NCI-H524 treated with DMSO at 0.1 percent for 48 hours (cell line): Measurements from ENCODE around the gene MX1.

ENCODE experiments used
- DNase-seq: peaks from one replicate; lab custom pipeline; 2025; lab: John Stamatoyannopoulos, UW

MX1 gene

GRCh38 chr21:41491412-41491811 lies 65.4 kb downstream of the MX1 start:
- DNase-seq: no peak

- no peak for DNase-seq
These were observed 68.2 kb downstream of the MX1 start for GRCh38 chr21:41494242-41494641.

DNA sequence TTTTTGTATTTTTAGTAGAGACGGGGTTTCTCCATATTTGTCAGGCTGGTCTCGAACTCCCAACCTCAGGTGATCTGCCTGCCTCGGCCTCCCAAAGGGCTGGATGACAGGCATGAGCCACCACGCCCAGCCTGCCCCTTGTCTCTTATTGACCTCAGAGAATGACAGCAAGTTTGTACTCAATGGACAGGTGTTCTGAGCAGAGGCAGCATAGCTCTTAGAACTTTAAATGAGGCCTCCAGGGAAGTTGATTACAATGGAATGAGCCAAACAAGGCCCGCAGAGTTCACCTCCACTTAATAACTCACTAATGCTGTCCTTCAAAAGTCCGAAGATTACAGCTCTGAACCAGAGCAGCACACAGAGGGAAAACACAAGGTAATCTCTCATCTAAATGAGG lies 71.0 kb downstream of the MX1 start:
- DNase-seq: no peak

DNA sequence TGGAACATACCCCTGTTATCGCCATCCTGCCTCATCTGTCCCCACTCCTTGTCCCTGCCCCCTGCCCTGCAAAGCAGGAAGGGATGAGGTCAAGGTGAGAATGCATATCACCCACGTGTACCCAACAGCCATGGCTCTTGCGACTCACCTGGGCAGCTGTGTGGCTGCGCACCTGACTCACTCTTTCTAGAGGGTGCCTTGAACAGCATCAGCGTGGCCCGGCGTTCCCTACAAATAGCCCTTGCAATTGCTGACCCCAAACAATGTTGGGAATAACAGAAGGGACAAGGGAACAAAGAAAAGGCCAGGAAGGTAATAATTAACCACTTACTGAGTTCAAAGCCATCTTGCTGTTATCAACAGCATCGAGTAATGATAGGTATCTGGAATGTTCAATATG lies 71.7 kb downstream of the MX1 start:
- DNase-seq: no peak

GRCh38 chr21:41499920-41500319 lies 73.9 kb downstream of the MX1 start:
- DNase-seq: no peak

- DNase-seq: no peak
These were observed 74.3 kb downstream of the MX1 start for GRCh38 chr21:41500363-41500762.

GRCh38 chr21:41500931-41501381 lies 74.9 kb downstream of the MX1 start:
- DNase-seq: no peak

DNA sequence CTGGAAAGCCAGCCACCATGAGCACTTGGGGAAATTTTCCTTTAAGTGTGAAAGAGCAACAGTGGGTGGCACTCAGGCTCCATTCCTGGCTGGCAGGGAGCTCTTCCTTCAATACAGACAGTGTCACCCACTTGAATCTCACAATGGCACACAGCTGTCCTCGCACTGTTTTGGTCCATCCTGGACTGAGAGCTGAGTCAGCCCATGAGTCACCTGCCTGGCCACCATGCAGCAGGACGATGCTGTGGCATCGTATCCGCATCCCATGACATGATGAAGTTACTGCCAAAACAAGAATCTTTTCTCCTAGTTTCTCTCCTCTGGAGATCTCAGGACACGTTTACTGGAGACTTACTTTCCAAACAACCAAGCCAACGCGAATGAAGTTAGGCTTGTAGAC lies 75.9 kb downstream of the MX1 start:
- no peak for DNase-seq

DNA sequence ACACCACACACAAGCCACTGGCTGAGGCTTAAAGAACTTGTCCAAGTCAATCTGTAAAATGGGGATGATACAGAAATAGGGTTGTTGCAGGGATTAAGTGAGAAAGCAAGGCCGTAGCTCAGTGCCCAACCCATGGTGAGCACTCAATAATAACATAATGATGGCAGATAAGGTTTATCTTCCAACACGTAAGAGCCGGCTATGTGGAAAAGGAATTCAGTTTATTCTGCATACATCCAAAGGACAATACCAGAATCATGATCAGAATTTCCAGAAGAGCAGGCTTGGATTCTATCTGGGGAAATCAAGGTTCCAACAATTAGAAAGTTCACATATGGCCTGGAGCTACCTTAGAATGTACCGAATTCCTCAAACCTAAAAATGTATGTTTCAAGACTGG lies 77.3 kb downstream of the MX1 start:
- no peak for DNase-seq

DNA sequence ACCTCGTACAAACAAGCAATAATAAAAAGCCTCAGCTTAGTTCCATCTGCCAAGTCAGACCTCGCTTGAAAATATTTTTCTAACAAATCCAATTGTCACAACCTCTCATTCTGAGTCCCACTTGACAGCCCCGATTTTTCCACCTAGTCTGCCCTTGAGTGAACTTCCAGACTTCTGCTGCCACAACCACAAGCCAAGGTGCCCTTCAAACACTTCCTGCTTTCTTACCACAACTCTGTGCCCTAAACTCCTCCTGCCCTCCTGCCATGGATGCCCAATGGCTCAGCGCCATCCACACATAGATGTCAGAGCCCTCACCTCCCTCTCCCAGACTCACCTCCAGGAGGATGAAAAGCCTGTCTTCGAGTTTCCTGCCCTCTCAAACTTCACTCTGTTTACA lies 78.0 kb downstream of the MX1 start:
- no peak for DNase-seq

GRCh38 chr21:41506005-41506594 lies 80.1 kb downstream of the MX1 start:
- no peak for DNase-seq

GRCh38 chr21:41506611-41507520 lies 80.8 kb downstream of the MX1 start:
- DNase-seq: no peak

- DNase-seq: no peak
These were observed 81.7 kb downstream of the MX1 start, which contains the start of gene TMPRSS2 for GRCh38 chr21:41507521-41508414. TMPRSS2 (minus strand) TSS chr21:41508158; CDS start chr21:41498133, 10,025 bp downstream.

DNA sequence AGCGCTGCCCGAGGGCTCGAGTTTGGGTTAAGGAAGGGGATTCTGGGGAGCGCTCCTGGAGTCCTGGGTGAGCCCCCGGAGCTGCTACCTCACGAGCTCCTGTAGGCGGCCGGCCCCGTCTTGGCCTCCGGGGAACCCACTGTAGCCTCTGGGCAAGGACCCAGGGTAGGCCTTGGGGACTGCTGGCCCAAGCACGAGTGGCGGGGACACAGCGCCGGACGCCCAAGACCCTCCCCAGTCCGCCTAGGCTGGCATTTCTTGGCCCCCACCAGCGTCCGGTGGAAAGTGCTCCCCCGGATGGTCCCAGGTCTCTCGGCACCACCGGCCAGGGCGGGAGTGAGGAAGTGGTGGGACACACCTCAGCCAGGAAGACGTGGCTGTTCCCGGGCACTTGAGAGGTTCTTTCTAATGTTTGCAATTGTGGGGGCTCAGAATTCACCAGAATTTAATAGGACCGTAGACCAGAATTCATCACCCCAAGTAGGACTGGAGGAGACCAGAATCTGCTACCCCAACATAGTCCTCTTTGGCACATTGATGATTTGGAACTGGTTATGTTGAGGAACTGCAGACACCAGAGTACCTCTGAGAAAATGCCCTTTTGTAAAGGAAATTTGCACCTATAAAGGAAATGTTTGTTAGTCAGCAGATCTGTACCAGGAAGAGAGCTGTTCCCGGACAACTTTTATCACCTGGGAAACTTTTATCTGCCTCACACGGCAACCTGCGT lies 82.5 kb downstream of the MX1 start:
- no peak for DNase-seq
